GM12878 (cell line): ENCODE results near the gene ZNF335. TPM values are rescaled to one million over a fixed set of nuclear protein-coding genes. Genes with fewer than 3 reads are reported as not detected.

ENCODE experiments used
- BCL11A ChIP-seq: IDR thresholded peaks from 2 replicates; pipeline ENCODE4 v1.6.1; 2011; ENCODE audit warnings: low read depth, low read length
- BRCA1 ChIP-seq: IDR thresholded peaks from 2 replicates; pipeline ENCODE4 v1.6.1; 2011; ENCODE audit warnings: low read depth, low read length, improper control_type of control experiment
- CEBPB ChIP-seq, 2 experiments: fragments of 150-350 bp in 1 of 2; IDR thresholded peaks; 2 replicates each; pipeline ENCODE4 v1.6.1; 2012 to 2014; ENCODE audit warnings: low read depth in 2 of 2, low read length in 2 of 2, borderline replicate concordance in 1 of 2, inconsistent platforms in 1 of 2
- IKZF1 ChIP-seq: fragments of 450-650 bp; conservative IDR thresholded peaks from 2 replicates; pipeline ENCODE4 v1.6.1; 2017; ENCODE audit warnings: antibody characterized with exemption, mild to moderate bottlenecking
- MEF2A ChIP-seq: IDR thresholded peaks from 2 replicates; pipeline ENCODE4 v1.6.1; 2011; ENCODE audit warnings: low read depth, mild to moderate bottlenecking, low read length, moderate library complexity; ENCODE audit not compliant: insufficient read depth
- POLR2AphosphoS5 ChIP-seq: IDR thresholded peaks from 2 replicates; pipeline ENCODE4 v1.6.1; 2011; ENCODE audit warnings: mild to moderate bottlenecking, low read length, inconsistent platforms
- RCOR1 ChIP-seq: conservative IDR thresholded peaks from 2 replicates; pipeline ENCODE4 v1.6.1; 2012; ENCODE audit warnings: low read depth, low read length, improper control_type of control experiment
- SREBF2 ChIP-seq: IDR thresholded peaks from 2 replicates; pipeline ENCODE4 v1.6.1; 2012; ENCODE audit warnings: mild to moderate bottlenecking, low read length
- TCF7 ChIP-seq: IDR thresholded peaks from 2 replicates; pipeline ENCODE4 v1.6.1; 2014; ENCODE audit warnings: antibody characterized with exemption, borderline replicate concordance
- YY1 ChIP-seq: IDR thresholded peaks from 2 replicates; pipeline ENCODE4 v1.6.1; 2011; ENCODE audit warnings: low read depth, mild to moderate bottlenecking, low read length
- polyA plus RNA-seq, 11 experiments: library from polyadenylated mRNA; depleted of rRNA in 4 of 11; unstranded in 6 of 11; stranded (reverse) in 5 of 11; fragments of >200 nt; fragmentation: Nextera tagmentation in 4 of 11; fragmentation: Illumina TruSeq in 1 of 11; extraction: Ambion mirVana in 4 of 11; extraction: Trizol in 1 of 11; gene quantifications; 1 replicate in 1 of 11; 2 replicates in 10 of 11; pipeline versions ENCODE4 v1.2.1 to v1.2.3, GENCODE V29; 2011 to 2016; ENCODE audit warnings: inconsistent platforms in 2 of 11, missing spikeins in 2 of 11, low read depth in 1 of 11
- total RNA-seq, 4 experiments: library from RNA; depleted of rRNA in 3 of 4; stranded (reverse); fragments of >200 nt in 3 of 4; fragmentation: Illumina TruSeq in 1 of 4; extraction: Trizol in 1 of 4; gene quantifications; 2 replicates each; pipeline versions ENCODE4 v1.2.1 to v1.2.3, GENCODE V29; 2013 to 2021
- TF ChIP-seq, protein P1 (sequence below): fragments of 450-650 bp; IDR thresholded peaks from 2 replicates; pipeline ENCODE4 v1.6.1; 2017; ENCODE audit warnings: mild to moderate bottlenecking, moderate library complexity
- TF ChIP-seq, protein P2 (sequence below): fragments of 450-650 bp; IDR thresholded peaks from 2 replicates; pipeline ENCODE4 v1.6.1; 2014; ENCODE audit warnings: mild to moderate bottlenecking
- TF ChIP-seq, protein P3 (sequence below): fragments of 150-350 bp; IDR thresholded peaks from 2 replicates; pipeline ENCODE4 v1.6.1; 2014; ENCODE audit warnings: mild to moderate bottlenecking, low read depth, low read length
- TF ChIP-seq, protein P4 (sequence below): IDR thresholded peaks from 2 replicates; pipeline ENCODE4 v1.6.1; 2012; ENCODE audit warnings: low read depth, low read length, improper control_type of control experiment
- TF ChIP-seq, protein P5 (sequence below): fragments of 450-650 bp; IDR thresholded peaks from 2 replicates; pipeline ENCODE4 v1.6.1; 2018; ENCODE audit warnings: mild to moderate bottlenecking, low read depth, moderate library complexity; ENCODE audit not compliant: partially characterized antibody

Gene ZNF335
- total and polyA plus RNA-seq, 10 of the 15 experiments (the other 5 are each of a cell fraction or from before 2014, with no cell fraction given), result 0.74 to 30.1 (median 14.5) TPM

DNA sequence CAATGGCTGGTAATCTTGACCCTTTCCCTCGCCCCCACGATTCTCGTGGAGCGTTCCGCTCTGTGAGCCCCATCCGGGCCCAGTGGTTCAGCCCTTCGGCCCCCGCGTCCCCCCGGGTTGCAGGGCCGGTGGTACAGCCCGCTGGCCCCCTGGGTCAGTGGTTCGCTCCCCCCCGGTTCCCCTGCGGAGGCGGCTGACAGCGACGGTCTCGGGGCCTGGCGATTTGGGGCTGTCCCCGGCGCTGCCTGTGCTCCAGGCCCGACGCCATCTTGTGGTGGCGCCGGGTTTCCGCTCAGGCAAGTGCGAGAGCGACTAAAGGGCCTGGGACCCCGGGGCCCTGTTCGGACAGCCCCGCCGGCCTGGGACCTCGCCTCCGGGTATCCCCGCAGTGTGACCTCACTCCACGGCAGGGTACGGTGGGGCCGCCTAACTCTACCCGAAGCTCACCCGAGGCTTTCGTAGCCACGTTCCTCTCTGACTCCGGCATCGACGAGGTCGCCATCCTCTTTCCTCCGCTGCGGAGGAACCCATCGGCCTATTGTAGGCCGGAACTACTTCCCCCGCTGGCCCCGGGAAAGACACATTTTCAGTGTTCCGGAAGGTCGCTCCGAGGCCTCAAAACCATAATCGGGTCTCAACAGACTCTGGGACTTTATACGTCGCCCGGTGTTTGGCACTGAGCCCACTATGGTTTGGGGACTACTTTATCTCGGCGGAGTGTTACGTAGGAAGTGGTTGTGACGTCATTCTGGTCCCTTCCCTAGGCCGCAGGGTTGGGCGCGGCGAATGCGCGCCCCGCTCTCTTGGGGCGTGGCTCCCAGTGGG, at the start of gene ZNF335 (continued):
- TF ChIP-seq, protein P1, sequence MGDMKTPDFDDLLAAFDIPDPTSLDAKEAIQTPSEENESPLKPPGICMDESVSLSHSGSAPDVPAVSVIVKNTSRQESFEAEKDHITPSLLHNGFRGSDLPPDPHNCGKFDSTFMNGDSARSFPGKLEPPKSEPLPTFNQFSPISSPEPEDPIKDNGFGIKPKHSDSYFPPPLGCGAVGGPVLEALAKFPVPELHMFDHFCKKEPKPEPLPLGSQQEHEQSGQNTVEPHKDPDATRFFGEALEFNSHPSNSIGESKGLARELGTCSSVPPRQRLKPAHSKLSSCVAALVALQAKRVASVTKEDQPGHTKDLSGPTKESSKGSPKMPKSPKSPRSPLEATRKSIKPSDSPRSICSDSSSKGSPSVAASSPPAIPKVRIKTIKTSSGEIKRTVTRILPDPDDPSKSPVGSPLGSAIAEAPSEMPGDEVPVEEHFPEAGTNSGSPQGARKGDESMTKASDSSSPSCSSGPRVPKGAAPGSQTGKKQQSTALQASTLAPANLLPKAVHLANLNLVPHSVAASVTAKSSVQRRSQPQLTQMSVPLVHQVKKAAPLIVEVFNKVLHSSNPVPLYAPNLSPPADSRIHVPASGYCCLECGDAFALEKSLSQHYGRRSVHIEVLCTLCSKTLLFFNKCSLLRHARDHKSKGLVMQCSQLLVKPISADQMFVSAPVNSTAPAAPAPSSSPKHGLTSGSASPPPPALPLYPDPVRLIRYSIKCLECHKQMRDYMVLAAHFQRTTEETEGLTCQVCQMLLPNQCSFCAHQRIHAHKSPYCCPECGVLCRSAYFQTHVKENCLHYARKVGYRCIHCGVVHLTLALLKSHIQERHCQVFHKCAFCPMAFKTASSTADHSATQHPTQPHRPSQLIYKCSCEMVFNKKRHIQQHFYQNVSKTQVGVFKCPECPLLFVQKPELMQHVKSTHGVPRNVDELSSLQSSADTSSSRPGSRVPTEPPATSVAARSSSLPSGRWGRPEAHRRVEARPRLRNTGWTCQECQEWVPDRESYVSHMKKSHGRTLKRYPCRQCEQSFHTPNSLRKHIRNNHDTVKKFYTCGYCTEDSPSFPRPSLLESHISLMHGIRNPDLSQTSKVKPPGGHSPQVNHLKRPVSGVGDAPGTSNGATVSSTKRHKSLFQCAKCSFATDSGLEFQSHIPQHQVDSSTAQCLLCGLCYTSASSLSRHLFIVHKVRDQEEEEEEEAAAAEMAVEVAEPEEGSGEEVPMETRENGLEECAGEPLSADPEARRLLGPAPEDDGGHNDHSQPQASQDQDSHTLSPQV, result peak; percentile 98
- no peak for TF ChIP-seq BCL11A
- peak; percentile 85 for TF ChIP-seq POLR2AphosphoS5
- peak; percentile 96 for TF ChIP-seq YY1
- TF ChIP-seq CEBPB (IDR thresholded peaks at IDR 0.05; ENCODE audit: borderline replicate concordance in 1 of 2, low read depth in 2 of 2, low read length in 2 of 2), result no peak
- TF ChIP-seq IKZF1, result peak; percentile 95
- TF ChIP-seq, protein P2, sequence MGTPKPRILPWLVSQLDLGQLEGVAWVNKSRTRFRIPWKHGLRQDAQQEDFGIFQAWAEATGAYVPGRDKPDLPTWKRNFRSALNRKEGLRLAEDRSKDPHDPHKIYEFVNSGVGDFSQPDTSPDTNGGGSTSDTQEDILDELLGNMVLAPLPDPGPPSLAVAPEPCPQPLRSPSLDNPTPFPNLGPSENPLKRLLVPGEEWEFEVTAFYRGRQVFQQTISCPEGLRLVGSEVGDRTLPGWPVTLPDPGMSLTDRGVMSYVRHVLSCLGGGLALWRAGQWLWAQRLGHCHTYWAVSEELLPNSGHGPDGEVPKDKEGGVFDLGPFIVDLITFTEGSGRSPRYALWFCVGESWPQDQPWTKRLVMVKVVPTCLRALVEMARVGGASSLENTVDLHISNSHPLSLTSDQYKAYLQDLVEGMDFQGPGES, result peak; percentile 4; the same call in 1 of the 2 replicates
- peak; percentile 59; the same call in 1 of the 2 replicates for TF ChIP-seq TCF7
- no peak for TF ChIP-seq SREBF2
- no peak for TF ChIP-seq RCOR1
- TF ChIP-seq MEF2A, result peak; percentile 51; the same call in 1 of the 2 replicates
- TF ChIP-seq, protein P3, sequence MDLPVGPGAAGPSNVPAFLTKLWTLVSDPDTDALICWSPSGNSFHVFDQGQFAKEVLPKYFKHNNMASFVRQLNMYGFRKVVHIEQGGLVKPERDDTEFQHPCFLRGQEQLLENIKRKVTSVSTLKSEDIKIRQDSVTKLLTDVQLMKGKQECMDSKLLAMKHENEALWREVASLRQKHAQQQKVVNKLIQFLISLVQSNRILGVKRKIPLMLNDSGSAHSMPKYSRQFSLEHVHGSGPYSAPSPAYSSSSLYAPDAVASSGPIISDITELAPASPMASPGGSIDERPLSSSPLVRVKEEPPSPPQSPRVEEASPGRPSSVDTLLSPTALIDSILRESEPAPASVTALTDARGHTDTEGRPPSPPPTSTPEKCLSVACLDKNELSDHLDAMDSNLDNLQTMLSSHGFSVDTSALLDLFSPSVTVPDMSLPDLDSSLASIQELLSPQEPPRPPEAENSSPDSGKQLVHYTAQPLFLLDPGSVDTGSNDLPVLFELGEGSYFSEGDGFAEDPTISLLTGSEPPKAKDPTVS, result peak; percentile 21; the same call in 1 of the 2 replicates
- TF ChIP-seq, protein P4, sequence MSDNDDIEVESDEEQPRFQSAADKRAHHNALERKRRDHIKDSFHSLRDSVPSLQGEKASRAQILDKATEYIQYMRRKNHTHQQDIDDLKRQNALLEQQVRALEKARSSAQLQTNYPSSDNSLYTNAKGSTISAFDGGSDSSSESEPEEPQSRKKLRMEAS, result peak; percentile 100
- TF ChIP-seq, protein P5, sequence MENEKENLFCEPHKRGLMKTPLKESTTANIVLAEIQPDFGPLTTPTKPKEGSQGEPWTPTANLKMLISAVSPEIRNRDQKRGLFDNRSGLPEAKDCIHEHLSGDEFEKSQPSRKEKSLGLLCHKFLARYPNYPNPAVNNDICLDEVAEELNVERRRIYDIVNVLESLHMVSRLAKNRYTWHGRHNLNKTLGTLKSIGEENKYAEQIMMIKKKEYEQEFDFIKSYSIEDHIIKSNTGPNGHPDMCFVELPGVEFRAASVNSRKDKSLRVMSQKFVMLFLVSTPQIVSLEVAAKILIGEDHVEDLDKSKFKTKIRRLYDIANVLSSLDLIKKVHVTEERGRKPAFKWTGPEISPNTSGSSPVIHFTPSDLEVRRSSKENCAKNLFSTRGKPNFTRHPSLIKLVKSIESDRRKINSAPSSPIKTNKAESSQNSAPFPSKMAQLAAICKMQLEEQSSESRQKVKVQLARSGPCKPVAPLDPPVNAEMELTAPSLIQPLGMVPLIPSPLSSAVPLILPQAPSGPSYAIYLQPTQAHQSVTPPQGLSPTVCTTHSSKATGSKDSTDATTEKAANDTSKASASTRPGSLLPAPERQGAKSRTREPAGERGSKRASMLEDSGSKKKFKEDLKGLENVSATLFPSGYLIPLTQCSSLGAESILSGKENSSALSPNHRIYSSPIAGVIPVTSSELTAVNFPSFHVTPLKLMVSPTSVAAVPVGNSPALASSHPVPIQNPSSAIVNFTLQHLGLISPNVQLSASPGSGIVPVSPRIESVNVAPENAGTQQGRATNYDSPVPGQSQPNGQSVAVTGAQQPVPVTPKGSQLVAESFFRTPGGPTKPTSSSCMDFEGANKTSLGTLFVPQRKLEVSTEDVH, result peak; percentile 97
- TF ChIP-seq BRCA1, result peak; percentile 57
